ENCODE measurements around the gene ATP11B.

Gene ATP11B

DNA sequence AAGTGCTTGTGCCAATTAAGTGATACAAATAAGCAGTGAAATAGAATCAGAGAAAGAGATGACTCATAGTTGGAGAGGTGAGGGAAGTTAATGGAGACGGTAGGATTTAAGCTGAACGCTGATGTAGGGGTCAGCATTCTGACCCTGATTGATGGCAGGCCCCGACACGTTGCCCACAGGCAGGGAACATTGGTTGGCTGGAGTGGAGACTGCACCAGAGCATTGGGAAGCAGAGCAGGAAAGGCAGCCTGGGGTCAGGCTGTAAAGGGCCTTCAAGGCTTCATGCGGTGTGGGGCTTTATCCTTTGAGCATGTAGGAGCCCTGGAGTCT lies 118.4 kb downstream of the ATP11B start:
- DNase-seq (ENCODE audit: low spot score) = no peak
- TF ChIP-seq, protein P1, sequence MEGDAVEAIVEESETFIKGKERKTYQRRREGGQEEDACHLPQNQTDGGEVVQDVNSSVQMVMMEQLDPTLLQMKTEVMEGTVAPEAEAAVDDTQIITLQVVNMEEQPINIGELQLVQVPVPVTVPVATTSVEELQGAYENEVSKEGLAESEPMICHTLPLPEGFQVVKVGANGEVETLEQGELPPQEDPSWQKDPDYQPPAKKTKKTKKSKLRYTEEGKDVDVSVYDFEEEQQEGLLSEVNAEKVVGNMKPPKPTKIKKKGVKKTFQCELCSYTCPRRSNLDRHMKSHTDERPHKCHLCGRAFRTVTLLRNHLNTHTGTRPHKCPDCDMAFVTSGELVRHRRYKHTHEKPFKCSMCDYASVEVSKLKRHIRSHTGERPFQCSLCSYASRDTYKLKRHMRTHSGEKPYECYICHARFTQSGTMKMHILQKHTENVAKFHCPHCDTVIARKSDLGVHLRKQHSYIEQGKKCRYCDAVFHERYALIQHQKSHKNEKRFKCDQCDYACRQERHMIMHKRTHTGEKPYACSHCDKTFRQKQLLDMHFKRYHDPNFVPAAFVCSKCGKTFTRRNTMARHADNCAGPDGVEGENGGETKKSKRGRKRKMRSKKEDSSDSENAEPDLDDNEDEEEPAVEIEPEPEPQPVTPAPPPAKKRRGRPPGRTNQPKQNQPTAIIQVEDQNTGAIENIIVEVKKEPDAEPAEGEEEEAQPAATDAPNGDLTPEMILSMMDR (IDR thresholded peaks at IDR 0.05; ENCODE audit: extremely low read depth, missing control alignments) = no peak

- DNase-seq (ENCODE audit: low spot score) = no peak
- TF ChIP-seq, protein P1 (IDR thresholded peaks at IDR 0.05; ENCODE audit: extremely low read depth, missing control alignments) = no peak
These were observed 119.2 kb downstream of the ATP11B start for GRCh38 chr3:182912474-182912873.

- TF ChIP-seq, protein P1 (IDR thresholded peaks at IDR 0.05; ENCODE audit: extremely low read depth, missing control alignments) = no peak
- peak; percentile 37 for DNase-seq (ENCODE audit: low spot score)
These were observed 120.6 kb downstream of the ATP11B start for GRCh38 chr3:182913889-182914288.

- TF ChIP-seq, protein P1 (IDR thresholded peaks at IDR 0.05; ENCODE audit: extremely low read depth, missing control alignments) = no peak
- no peak for DNase-seq (ENCODE audit: low spot score)
These were observed 121.0 kb downstream of the ATP11B start for GRCh38 chr3:182914341-182914740.

- TF ChIP-seq, protein P1 (IDR thresholded peaks at IDR 0.05; ENCODE audit: extremely low read depth, missing control alignments) = no peak
- DNase-seq (ENCODE audit: low spot score) = no peak
These were observed 123.8 kb downstream of the ATP11B start for GRCh38 chr3:182917134-182917533.

DNA sequence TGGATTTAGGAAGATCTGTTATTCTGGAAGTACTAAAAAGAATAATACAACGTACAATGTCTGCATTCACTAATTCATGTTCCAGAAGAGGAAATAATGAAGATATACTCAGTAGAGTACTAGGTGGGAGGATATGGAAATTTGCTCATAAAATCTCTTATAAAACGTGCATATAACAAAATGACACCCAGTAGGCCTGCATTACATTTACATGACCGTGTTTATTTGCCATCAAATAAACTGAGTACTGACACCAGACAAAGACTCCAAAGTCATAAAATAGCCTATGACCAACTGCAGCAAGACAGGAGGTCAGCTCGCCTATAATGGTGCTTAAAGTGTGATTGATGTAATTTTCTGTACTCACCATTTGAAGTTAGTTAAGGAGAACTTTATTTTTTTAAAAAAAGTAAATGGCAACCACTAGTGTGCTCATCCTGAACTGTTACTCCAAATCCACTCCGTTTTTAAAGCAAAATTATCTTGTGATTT lies 126.6 kb downstream of the ATP11B start:
- TF ChIP-seq, protein P1 (IDR thresholded peaks at IDR 0.05; ENCODE audit: extremely low read depth, missing control alignments) = no peak
- no peak for DNase-seq (ENCODE audit: low spot score)

- DNase-seq (ENCODE audit: low spot score) = no peak
These were observed 127.3 kb downstream of the ATP11B start for GRCh38 chr3:182920515-182921084.

More at GRCh38 chr3:182920515-182921084, 127.3 kb downstream of the ATP11B start:
- TF ChIP-seq, protein P1 (IDR thresholded peaks at IDR 0.05; ENCODE audit: extremely low read depth, missing control alignments) = no peak
